HUDEP-2 (cell line): ENCODE data around the gene MRPS35.

ENCODE experiments used
- DNase-seq, 76 experiments: peaks; one replicate each; lab custom pipeline; 2025; ENCODE audit not compliant: unreplicated experiment in 76 of 76; lab: John Stamatoyannopoulos, UW

MRPS35 gene

GRCh38 chr12:27710592-27711316 lies at the start of gene MRPS35:
MRPS35 (plus strand) TSS chr12:27710832; CDS start chr12:27710844, 12 bp downstream.
- peak in 75 of 76 experiments; percentile 19 to 91 (median 79) for DNase-seq

DNA sequence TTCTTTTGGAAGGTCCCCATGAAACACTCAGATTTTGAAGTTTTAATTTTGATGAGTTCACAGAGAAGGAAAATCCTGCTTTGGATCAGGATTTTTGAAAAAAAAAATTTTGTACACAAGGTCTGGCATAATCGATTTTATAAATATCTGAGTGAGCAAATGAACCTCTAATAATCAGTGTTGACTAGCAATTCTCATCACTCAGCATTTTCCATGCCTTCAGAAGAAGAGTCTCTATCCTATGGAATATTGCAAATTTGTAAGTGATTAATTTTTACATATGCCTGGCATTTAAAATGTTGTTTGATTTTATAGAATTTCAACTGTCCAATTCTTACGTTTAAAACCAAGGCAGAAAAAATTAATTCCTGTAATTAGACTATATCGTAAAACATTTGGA lies 44.9 kb upstream of the MRPS35 start:
- DNase-seq = no peak

DNA sequence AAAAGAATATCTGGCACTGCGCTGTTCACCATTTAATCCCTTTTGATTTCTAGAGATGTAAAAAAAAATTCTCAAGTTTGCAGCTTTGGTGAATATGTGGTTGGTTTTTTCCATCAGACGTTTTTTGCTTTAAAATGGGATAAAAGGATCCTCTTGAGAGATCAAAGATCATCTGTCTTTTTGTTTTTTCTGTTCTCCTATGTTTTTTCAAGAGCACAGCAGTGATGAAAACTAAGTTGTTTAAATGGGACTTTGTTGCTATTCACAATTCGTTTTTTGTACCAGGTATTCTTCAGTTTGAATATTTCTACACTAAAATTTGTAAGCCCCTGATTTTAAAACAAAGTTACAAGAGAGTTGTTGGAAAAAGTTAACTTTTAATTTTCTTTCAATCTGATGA lies 44.1 kb upstream of the MRPS35 start:
- DNase-seq = no peak

GRCh38 chr12:27667540-27667939 lies 43.1 kb upstream of the MRPS35 start:
- DNase-seq = no peak

DNA sequence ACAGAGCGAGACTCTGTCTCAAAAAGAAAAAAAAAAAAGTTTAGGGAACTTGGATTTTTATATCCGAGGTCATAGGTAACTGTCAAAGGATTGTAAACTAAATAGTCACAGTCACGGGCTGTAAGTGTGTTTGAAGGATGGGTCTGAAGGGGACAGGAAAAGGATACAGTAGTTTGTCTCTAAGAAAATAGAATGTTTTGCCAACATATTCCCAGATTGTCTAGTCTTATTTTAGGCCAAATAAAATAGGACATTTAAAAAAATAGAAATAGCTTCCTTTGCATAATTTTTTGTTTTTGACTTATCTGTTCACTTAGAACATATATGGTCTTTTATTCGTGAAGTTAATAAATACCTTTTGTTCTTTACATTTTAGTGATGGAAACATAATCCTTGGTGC lies 38.6 kb upstream of the MRPS35 start:
- DNase-seq = no peak

GRCh38 chr12:27672643-27673042 lies 38.0 kb upstream of the MRPS35 start:
- no peak for DNase-seq

- no peak for DNase-seq
These were observed 37.4 kb upstream of the MRPS35 start for GRCh38 chr12:27673101-27673718.

DNA sequence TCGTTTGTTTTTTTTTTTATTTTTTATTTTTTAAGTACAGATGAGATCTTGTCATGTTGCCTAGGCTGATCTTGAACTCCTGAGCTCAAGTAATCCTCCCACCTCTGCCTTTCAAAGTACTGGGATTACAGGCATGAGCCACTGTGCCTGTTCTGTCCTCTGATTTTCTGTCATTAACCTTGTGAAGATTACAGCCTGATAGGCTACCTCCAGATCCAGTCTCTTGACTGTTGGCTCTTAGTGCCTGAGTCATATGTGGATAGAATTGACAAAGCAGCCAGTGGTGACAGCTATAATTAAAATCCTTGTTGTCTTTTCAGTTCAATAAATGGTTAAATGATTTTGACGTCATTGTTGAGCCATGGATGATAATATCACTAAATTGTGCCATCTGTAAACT lies 35.6 kb upstream of the MRPS35 start:
- no peak for DNase-seq

DNA sequence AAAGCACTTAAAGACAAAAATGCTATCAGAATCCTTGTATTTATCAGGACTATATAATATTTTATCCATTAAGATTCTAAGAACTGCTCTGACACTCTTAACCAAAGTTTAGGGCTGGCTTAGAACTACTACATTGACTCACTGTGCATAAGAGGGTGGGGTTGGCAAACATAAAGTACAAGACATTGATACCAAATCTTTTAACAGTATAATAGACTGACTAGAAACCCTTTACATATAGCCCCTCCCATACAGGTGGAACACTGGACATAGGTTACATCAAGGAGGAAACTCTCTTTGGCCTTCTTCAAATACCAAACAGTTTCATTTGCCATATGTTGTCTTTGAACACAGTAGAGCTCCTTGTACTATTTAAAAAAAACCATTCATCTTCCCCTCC lies 30.0 kb upstream of the MRPS35 start:
- DNase-seq = no peak

- no peak for DNase-seq
These were observed 28.1 kb upstream of the MRPS35 start for GRCh38 chr12:27682534-27682933.

GRCh38 chr12:27685274-27685673 lies 25.4 kb upstream of the MRPS35 start:
- no peak for DNase-seq

- DNase-seq = no peak
These were observed 24.5 kb upstream of the MRPS35 start for GRCh38 chr12:27686147-27686546.

DNA sequence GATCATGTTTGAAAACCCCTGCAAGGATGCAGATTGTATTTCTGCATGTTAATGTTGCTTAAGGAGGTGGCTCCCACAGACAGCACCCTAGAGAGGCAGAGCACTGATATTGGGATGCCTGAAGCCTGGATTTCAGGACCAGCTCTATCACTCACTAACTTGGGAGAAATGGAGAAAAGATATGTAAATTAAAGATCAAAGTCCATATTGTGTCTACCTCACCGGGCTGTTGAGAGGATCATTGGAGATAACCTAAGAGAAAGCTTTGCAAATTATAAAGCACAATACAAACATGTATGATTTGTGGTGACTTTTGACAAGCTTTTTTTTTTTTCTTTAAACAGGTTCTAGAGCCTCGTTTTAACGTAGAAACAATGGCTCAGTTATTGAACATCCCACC lies 22.0 kb upstream of the MRPS35 start:
- no peak for DNase-seq

GRCh38 chr12:27689558-27690180 lies 21.0 kb upstream of the MRPS35 start:
- no peak for DNase-seq

DNA sequence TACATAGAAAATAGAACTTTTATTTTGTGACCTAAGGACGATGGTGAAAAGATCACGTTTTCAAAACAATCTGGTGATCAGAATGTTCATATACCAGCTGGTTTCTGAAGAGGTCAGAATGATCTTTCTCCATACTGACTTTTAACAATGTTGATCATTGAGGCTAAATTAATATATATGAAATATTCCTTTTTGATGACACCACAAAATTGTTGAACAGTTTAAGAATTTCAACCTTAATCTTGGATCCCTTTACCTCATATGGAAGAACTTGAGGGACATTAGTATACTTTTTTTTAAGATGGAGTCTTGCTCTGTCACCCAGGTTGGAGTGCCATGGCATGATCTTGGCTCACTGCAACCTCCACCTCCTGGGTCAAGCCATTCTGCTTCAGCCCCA lies 17.2 kb upstream of the MRPS35 start:
- no peak for DNase-seq

GRCh38 chr12:27695556-27696292 lies 14.9 kb upstream of the MRPS35 start:
- no peak for DNase-seq

- DNase-seq = no peak
These were observed 14.4 kb upstream of the MRPS35 start, which contains the start of gene REP15 for GRCh38 chr12:27696293-27696652. REP15 (plus strand) TSS chr12:27696447; CDS start chr12:27696563, 116 bp downstream.

GRCh38 chr12:27696864-27697564 lies 13.6 kb upstream of the MRPS35 start:
- DNase-seq = no peak

DNA sequence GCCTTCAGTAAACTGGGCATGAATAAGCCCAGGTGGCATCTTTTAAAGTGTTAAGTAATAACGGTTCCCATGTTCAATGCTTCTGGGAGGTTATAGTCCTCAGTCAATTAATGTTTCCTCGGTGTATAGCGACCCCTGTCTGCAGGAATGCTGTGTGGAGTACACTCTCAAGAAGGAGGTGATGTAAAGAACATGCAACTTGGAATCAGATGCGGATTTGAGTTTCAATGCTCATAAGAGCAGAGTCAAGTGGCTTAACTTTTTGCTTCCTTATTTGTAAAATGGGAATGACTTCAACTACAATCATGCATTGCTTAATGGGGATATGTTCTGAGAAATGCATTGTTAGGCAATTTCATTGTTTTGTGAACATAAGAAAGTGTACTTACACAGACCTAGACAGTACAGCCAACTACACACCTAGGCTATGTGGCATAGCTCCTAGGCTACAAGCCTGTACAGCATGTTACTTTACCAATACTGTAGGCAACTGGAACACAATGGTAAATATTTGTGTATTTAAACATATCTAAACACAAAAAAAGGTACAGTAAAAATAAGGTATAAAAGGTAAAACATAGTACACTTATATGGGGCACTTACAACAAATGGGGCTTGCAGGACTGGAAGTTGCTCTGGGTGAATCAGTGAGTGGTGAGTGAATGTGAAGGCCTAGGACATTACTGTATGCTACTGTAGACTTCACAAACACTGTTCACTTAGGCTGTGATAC lies 6.7 kb upstream of the MRPS35 start:
- peak in 58 of 76 experiments; percentile 2 to 74 (median 36) for DNase-seq

GRCh38 chr12:27705263-27705662 lies 5.4 kb upstream of the MRPS35 start:
- no peak for DNase-seq
